ENCODE measurements around the gene ELFN2. TPM values are rescaled to one million over a fixed set of nuclear protein-coding genes. Genes with fewer than 3 reads are reported as not detected.

Gene ELFN2, protein sequence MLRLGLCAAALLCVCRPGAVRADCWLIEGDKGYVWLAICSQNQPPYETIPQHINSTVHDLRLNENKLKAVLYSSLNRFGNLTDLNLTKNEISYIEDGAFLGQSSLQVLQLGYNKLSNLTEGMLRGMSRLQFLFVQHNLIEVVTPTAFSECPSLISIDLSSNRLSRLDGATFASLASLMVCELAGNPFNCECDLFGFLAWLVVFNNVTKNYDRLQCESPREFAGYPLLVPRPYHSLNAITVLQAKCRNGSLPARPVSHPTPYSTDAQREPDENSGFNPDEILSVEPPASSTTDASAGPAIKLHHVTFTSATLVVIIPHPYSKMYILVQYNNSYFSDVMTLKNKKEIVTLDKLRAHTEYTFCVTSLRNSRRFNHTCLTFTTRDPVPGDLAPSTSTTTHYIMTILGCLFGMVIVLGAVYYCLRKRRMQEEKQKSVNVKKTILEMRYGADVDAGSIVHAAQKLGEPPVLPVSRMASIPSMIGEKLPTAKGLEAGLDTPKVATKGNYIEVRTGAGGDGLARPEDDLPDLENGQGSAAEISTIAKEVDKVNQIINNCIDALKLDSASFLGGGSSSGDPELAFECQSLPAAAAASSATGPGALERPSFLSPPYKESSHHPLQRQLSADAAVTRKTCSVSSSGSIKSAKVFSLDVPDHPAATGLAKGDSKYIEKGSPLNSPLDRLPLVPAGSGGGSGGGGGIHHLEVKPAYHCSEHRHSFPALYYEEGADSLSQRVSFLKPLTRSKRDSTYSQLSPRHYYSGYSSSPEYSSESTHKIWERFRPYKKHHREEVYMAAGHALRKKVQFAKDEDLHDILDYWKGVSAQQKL
- total RNA-seq: 4.6 and 11.7 TPM in 2 replicates

GRCh38 chr22:37427135-37427710, at the start of gene ELFN2:
ELFN2 (minus strand) TSS chr22:37427479; CDS start chr22:37375534, 51,945 bp downstream.
- no peak for TF ChIP-seq CTCF (conservative IDR thresholded peaks at IDR 0.05; ENCODE audit: low read depth, low read length)
- no peak for DNase-seq (ENCODE audit: low read depth)

DNA sequence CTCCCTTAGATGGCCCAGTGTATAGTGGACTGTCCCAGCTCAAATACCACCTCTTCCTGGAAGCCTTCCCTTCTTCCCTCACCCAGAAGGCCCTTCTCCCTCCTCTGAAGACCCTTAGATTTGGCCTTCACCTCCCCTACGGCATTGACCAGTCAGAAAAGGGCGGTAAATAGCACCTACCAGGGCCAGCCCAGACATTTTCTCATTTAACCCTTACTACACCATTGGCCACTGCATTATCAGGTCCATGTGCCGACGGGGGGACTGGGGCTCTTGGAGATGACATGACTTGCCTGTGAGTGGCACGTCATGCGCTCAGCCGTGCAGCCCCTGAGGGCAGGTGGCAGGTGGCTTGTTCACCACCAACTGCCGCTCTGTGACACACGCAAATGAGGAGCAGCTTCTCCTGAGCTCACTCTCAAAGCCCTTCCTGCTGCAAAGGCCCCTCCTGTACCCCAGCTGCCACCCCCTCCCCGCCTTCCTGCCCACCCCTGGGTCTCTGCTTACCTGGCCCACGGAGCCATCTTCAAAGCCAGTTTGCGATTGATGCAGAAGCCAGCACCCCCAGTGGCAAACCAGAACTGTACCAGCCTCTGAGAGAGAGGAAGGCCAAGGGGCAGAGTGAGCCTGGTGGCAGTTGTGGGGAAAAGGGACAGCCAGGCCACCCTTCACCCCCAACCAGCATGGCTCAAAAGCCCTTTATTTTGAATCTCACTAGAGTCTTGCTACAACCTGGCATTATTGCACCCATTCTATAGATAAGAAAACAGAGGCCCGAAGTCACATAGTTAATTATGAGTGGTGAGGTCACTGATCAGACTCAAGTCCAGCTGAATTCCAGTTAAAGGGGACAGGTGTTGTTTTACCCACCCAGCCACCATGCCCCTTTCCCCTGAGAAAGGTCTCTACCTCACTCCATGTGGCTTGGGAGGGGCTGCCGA, 49.4 kb upstream of the ELFN2 start:
- no peak overlapping the region for H3K4me3 ChIP-seq (ENCODE audit: low read depth, low read length)

More at GRCh38 chr22:37427135-37427710, at the start of gene ELFN2:
- H3K4me3 ChIP-seq (ENCODE audit: low read depth, low read length): peak within 1 kb of the TSS; percentile 73

GRCh38 chr22:37474447-37475090, 47.3 kb upstream of the ELFN2 start:
- no peak overlapping the region for H3K4me3 ChIP-seq (ENCODE audit: low read depth, low read length)
- DNase-seq (ENCODE audit: low read depth): no peak
- TF ChIP-seq CTCF (conservative IDR thresholded peaks at IDR 0.05; ENCODE audit: low read depth, low read length): no peak

More for the DNA sequence above, 49.4 kb upstream of the ELFN2 start:
- no peak for TF ChIP-seq CTCF (conservative IDR thresholded peaks at IDR 0.05; ENCODE audit: low read depth, low read length)
- DNase-seq (ENCODE audit: low read depth): no peak

GRCh38 chr22:37473437-37473946, 46.2 kb upstream of the ELFN2 start:
- no peak overlapping the region for H3K4me3 ChIP-seq (ENCODE audit: low read depth, low read length)
- no peak for DNase-seq (ENCODE audit: low read depth)
- no peak for TF ChIP-seq CTCF (conservative IDR thresholded peaks at IDR 0.05; ENCODE audit: low read depth, low read length)

- H3K4me3 ChIP-seq (ENCODE audit: low read depth, low read length): no peak overlapping the region
- TF ChIP-seq CTCF (conservative IDR thresholded peaks at IDR 0.05; ENCODE audit: low read depth, low read length): peak; percentile 81
- DNase-seq (ENCODE audit: low read depth): no peak
Measured at GRCh38 chr22:37472418-37473006, 45.2 kb upstream of the ELFN2 start.

Measured in epithelial cell of proximal tubule (primary cell).